H1 (cell line): ENCODE results near the gene MISFA. TPM values are rescaled to one million over a fixed set of nuclear protein-coding genes. Genes with fewer than 3 reads are reported as not detected.
A peak's percentile ranks its signal among the peaks of the same experiment; 100 is the strongest.

Source experiments
- CTCF ChIA-PET: fragments of 300-600 bp; sonication (Branson Sonifier 250); formaldehyde crosslinking; loops from one replicate; lab custom pipeline; 2021; ENCODE audit not compliant: partially characterized antibody; lab: Charles Lee
- POLR2A ChIA-PET: fragments of 300-600 bp; sonication (Branson Sonifier 250); formaldehyde crosslinking; loops from one replicate; lab custom pipeline; 2021; ENCODE audit warnings: inconsistent platforms; ENCODE audit not compliant: partially characterized antibody; lab: Charles Lee
- DNase-seq, 2 experiments: peaks; one replicate each; pipeline versions ENCODE4 v3.0.0 to v3.0.0-alpha.2; 2010 to 2022; ENCODE audit warnings: low spot score in 2 of 2, low read depth in 1 of 2, mixed read lengths in 1 of 2
- FAIRE-seq: peaks from 2 replicates; lab custom pipeline; 2011; peaks lifted over from hg19 to GRCh38; lab: Jason Lieb, UNC
- H2AFZ ChIP-seq: 2 replicates; pipeline ENCODE4 v1.8.1; 2012; ENCODE audit warnings: low read length, inconsistent platforms
- H2AK5ac ChIP-seq: 2 replicates; pipeline ENCODE4 v1.6.1; 2013; ENCODE audit warnings: low read depth, low read length
- H2BK120ac ChIP-seq: replicated peaks from 2 replicates; pipeline ENCODE3; 2013; ENCODE audit warnings: low read depth, low read length, inconsistent platforms
- H2BK12ac ChIP-seq: 2 replicates; pipeline ENCODE4 v1.6.1; 2013; ENCODE audit warnings: low read depth, low read length
- H2BK15ac ChIP-seq: 2 replicates; pipeline ENCODE4 v1.6.1; 2013; ENCODE audit warnings: low read length
- H2BK20ac ChIP-seq: 2 replicates; pipeline ENCODE4 v1.6.1; 2013; ENCODE audit warnings: low read length
- H2BK5ac ChIP-seq: 2 replicates; pipeline ENCODE4 v1.6.1; 2013; ENCODE audit warnings: low read depth, low read length
- H3K14ac ChIP-seq: 2 replicates; pipeline ENCODE4 v1.6.1; 2013; ENCODE audit warnings: inconsistent platforms; ENCODE audit not compliant: insufficient read length
- H3K18ac ChIP-seq: 2 replicates; pipeline ENCODE4 v1.6.1; 2013; ENCODE audit warnings: low read length; ENCODE audit errors: extremely low read depth
- H3K23ac ChIP-seq: 2 replicates; pipeline ENCODE4 v1.6.1; 2013; ENCODE audit warnings: inconsistent platforms; ENCODE audit not compliant: insufficient read length
- H3K23me2 ChIP-seq: 2 replicates; pipeline ENCODE4 v1.6.1; 2013; ENCODE audit warnings: low read depth, low read length
- H3K27ac ChIP-seq: 2 replicates; pipeline ENCODE4 v1.6.1; 2011; ENCODE audit warnings: low read depth, low read length, inconsistent platforms
- H3K27me3 ChIP-seq, 4 experiments: replicated peaks in 1 of 4; 1 replicate in 1 of 4; 2 replicates in 3 of 4; pipeline versions ENCODE4 v1.6.1 to v1.8.1; 2011 to 2013; ENCODE audit warnings: low read length in 3 of 4, mild to moderate bottlenecking in 3 of 4, inconsistent platforms in 2 of 4, mixed read lengths in 2 of 4, moderate library complexity in 1 of 4; ENCODE audit not compliant: control insufficient read depth in 3 of 4, insufficient read depth in 3 of 4; ENCODE audit errors: extremely low read depth in 1 of 4
- H3K36me3 ChIP-seq, 4 experiments: 2 replicates each; pipeline versions ENCODE4 v1.6.1 to v1.8.1; 2011 to 2013; ENCODE audit warnings: mild to moderate bottlenecking in 4 of 4, low read length in 3 of 4, moderate library complexity in 2 of 4, control low read depth in 1 of 4, inconsistent platforms in 1 of 4; ENCODE audit not compliant: insufficient read depth in 4 of 4, control insufficient read depth in 2 of 4
- H3K4ac ChIP-seq: replicated peaks from 2 replicates; pipeline ENCODE3; 2013; ENCODE audit warnings: low read length, low read depth, mixed read lengths, inconsistent platforms; ENCODE audit not compliant: insufficient read length
- H3K4me1 ChIP-seq, 4 experiments: replicated peaks in 1 of 4; 1 replicate in 1 of 4; 2 replicates in 3 of 4; pipeline versions ENCODE4 v1.6.1 to v1.8.1; 2011 to 2013; ENCODE audit warnings: low read length in 3 of 4, inconsistent platforms in 2 of 4, mixed read lengths in 1 of 4; ENCODE audit not compliant: insufficient read depth in 4 of 4, control insufficient read depth in 3 of 4
- H3K4me2 ChIP-seq, 2 experiments: 2 replicates each; pipeline versions ENCODE4 v1.6.1 to v1.8.1; 2011 to 2013; ENCODE audit warnings: low read depth in 2 of 2, low read length in 2 of 2, control low read depth in 1 of 2, inconsistent platforms in 1 of 2, mild to moderate bottlenecking in 1 of 2; ENCODE audit not compliant: insufficient read depth in 1 of 2
- H3K4me3 ChIP-seq, 4 experiments: fragments of 200-600, 300-600 bp in 1 of 4; sonication (generic), shearing (Covaris generic), sonication (Bioruptor Twin) in 1 of 4; 2 replicates each; pipeline versions ENCODE4 v1.5.1 to v1.8.1; 2011 to 2016; ENCODE audit warnings: low read length in 4 of 4, low read depth in 3 of 4, control low read depth in 2 of 4, inconsistent platforms in 2 of 4, mild to moderate bottlenecking in 2 of 4, mixed read lengths in 1 of 4, moderate library complexity in 1 of 4; ENCODE audit not compliant: insufficient read depth in 2 of 4; ENCODE audit errors: extremely low read depth in 1 of 4
- H3K56ac ChIP-seq: replicated peaks from 2 replicates; pipeline ENCODE3; 2013; ENCODE audit warnings: low read depth, mild to moderate bottlenecking, mixed read lengths, low read length, inconsistent platforms; ENCODE audit not compliant: insufficient read length
- H3K79me1 ChIP-seq: 2 replicates; pipeline ENCODE4 v1.6.1; 2013; ENCODE audit warnings: low read depth, low read length, control low read depth
- H3K79me2 ChIP-seq, 2 experiments: 2 replicates each; pipeline versions ENCODE4 v1.6.1 to v1.8.1; 2012 to 2013; ENCODE audit warnings: low read length in 2 of 2, mild to moderate bottlenecking in 2 of 2, inconsistent platforms in 1 of 2; ENCODE audit not compliant: insufficient read depth in 2 of 2, control insufficient read depth in 1 of 2
- H3K9ac ChIP-seq, 4 experiments: replicated peaks in 1 of 4; 1 replicate in 1 of 4; 2 replicates in 3 of 4; pipeline versions ENCODE4 v1.6.1 to v1.8.1; 2011 to 2013; ENCODE audit warnings: low read depth in 3 of 4, low read length in 3 of 4, control low read depth in 2 of 4, mild to moderate bottlenecking in 2 of 4, moderate library complexity in 2 of 4, inconsistent platforms in 1 of 4; ENCODE audit errors: extremely low read depth in 1 of 4
- H3K9me3 ChIP-seq, 2 experiments: 2 replicates each; pipeline versions ENCODE4 v1.6.1 to v1.8.1; 2012 to 2013; ENCODE audit warnings: mild to moderate bottlenecking in 2 of 2, moderate library complexity in 2 of 2, control low read depth in 1 of 2, inconsistent platforms in 1 of 2, low read depth in 1 of 2, low read length in 1 of 2, mixed read lengths in 1 of 2; ENCODE audit not compliant: insufficient read depth in 2 of 2
- H4K20me1 ChIP-seq, 2 experiments: replicated peaks in 1 of 2; 2 replicates each; pipeline versions ENCODE3 to v1.8.1; 2011 to 2013; ENCODE audit warnings: inconsistent platforms in 2 of 2, low read length in 2 of 2, mild to moderate bottlenecking in 1 of 2; ENCODE audit not compliant: insufficient read depth in 2 of 2, control insufficient read depth in 1 of 2
- H4K5ac ChIP-seq: 2 replicates; pipeline ENCODE4 v1.6.1; 2013; ENCODE audit warnings: low read length, low read depth, mixed read lengths, inconsistent platforms; ENCODE audit not compliant: insufficient read length
- H4K8ac ChIP-seq: 2 replicates; pipeline ENCODE4 v1.8.0; 2013; ENCODE audit warnings: mild to moderate bottlenecking, moderate library complexity, low read length, inconsistent platforms; ENCODE audit not compliant: insufficient read depth; ENCODE audit errors: extremely low read depth
- H4K91ac ChIP-seq: replicated peaks from 2 replicates; pipeline ENCODE3; 2013; ENCODE audit warnings: low read length, mixed read lengths, inconsistent platforms; ENCODE audit not compliant: insufficient read length
- ASH2L ChIP-seq: fragments of 200-600, 300-600 bp; sonication (generic); IDR thresholded peaks from one replicate; pipeline ENCODE4 v1.7.1; 2017; ENCODE audit warnings: low read length
- CBX5 ChIP-seq: fragments of 300-800, 300-1000 bp; sonication (generic); IDR thresholded peaks from 2 replicates; pipeline ENCODE4 v1.7.1; 2016; ENCODE audit warnings: antibody characterized with exemption, low read length, low read depth
- CHD1 ChIP-seq: IDR thresholded peaks from 2 replicates; pipeline ENCODE4 v1.6.1; 2012; ENCODE audit warnings: low read depth, low read length, improper control_type of control experiment
- CREB1 ChIP-seq: IDR thresholded peaks from 2 replicates; pipeline ENCODE4 v1.6.1; 2012; ENCODE audit warnings: inconsistent platforms
- RNF2 ChIP-seq: fragments of 200-900, 300-1000 bp; sonication (generic); IDR thresholded peaks from 2 replicates; pipeline ENCODE4 v1.7.1; 2016; ENCODE audit warnings: borderline replicate concordance, low read depth, mild to moderate bottlenecking, antibody characterized with exemption, low read length; ENCODE audit not compliant: poor library complexity, severe bottlenecking; ENCODE audit errors: missing control alignments
- SP1 ChIP-seq: IDR thresholded peaks from 2 replicates; pipeline ENCODE4 v1.6.1; 2011; ENCODE audit warnings: low read depth, low read length
- SUZ12 ChIP-seq: fragments of 200-600 bp; sonication (generic); IDR thresholded peaks from 2 replicates; pipeline ENCODE4 v1.6.1; 2012; ENCODE audit warnings: mild to moderate bottlenecking, inconsistent platforms, low read length, moderate library complexity, mixed read lengths
- WGBS, 2 experiments: shearing (Covaris generic) in 1 of 2; methylation state at CpG; one replicate each; pipeline versions ENCODE4 v1.1.6 to v1.1.7; 2013 to 2015; ENCODE audit warnings: low lambda C conversion rate in 2 of 2, mixed read lengths in 2 of 2, inconsistent platforms in 1 of 2, low coverage in 1 of 2, missing lambda C conversion rate in 1 of 2; ENCODE audit not compliant: insufficient replicate concordance in 2 of 2, insufficient coverage in 1 of 2, insufficient read length in 1 of 2; ENCODE audit errors: extremely low coverage in 1 of 2, missing lambda C conversion rate in 1 of 2; 5-methylcytosine and 5-hydroxymethylcytosine counted together
- polyA plus RNA-seq, 7 experiments: library from polyadenylated mRNA; depleted of rRNA in 3 of 7; stranded (reverse) in 5 of 7; unstranded in 2 of 7; fragments of >200 nt in 5 of 7; fragments of 200-250 nt in 2 of 7; gene quantifications; 1 replicate in 5 of 7; 2 replicates in 1 of 7; 4 replicates in 1 of 7; pipeline versions ENCODE4 v1.2.1 to v1.2.3, GENCODE V29; 2011 to 2013; ENCODE audit warnings: missing spikeins in 2 of 7, mixed read lengths in 2 of 7
- total RNA-seq: library from RNA; stranded (reverse); fragmentation: NEBNext Ultra II Directional; extraction: Animal tissue kit (Norgen Biotek cat#: 25700); gene quantifications from 2 replicates; pipeline ENCODE4 v1.2.1, GENCODE V29; 2021
- TF ChIP-seq, protein P1 (sequence below), 3 experiments: IDR thresholded peaks; 1 replicate in 2 of 3; 2 replicates in 1 of 3; pipeline versions ENCODE4 v1.5.1 to v1.6.1; 2011; ENCODE audit warnings: low read length in 3 of 3, mild to moderate bottlenecking in 3 of 3, inconsistent platforms in 2 of 3, low read depth in 1 of 3, moderate library complexity in 1 of 3; ENCODE audit not compliant: insufficient read depth in 1 of 3; ENCODE audit errors: control extremely low read depth in 1 of 3

MISFA gene
- total and polyA plus RNA-seq, 2 of the 8 experiments (the other 6 are each of a cell fraction or from before 2014, with no cell fraction given) = 0.51 to 3.8 TPM

DNA sequence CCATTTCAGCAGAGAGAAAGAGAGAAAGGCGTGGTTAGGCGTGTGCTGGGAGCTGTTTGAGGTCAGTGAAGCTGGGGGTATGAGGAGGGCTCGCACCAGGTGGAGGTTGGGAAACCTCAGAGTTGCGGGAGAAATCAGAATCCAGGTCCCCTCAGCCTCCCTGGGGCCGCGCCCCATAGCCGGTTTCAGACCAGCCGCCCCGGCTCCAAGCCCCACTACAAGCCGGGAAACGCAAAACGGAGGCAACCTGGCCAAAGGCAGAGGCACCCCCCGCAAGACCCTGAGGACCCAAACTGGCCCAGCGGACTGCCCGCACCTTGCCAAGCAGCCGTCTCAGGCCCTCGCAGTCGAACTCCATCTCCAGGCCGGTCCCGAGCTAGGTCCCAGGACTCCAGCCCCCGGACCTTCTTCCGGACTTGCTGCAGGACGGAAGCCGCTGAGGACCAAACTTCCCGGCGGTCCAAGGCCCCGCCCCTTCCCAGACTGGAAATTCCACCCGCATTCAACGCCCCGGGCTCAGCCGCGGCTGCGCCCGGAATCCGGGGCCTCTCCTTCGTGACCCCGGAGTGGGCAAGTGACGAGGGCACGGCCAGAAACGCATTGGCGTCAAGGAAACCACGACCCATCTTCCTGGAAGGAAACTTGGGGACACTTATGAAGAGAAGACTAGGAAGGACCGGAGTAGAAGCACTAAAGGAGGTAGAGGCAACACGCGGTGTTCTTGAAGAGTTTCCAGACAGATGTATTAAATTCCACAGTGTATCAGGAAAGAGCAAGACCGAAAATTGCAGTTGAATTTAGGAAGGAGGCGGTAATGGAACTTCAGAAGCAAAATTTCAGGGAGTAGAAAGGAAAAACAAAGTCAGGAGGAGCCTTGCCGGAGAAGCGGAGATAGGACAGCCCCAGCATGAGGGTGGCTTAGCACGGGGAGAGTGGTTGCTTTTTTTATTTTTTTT, 11.0 kb upstream of the MISFA start, which contains the start of gene UEVLD:
TSS of gene UEVLD (minus strand) at position 438 of the 956 bp plus-strand sequence. CDS start at position 358, 80 bp downstream.
- peak within 1 kb of the TSS; percentile 93; the same call in 1 of the 2 replicates for H4K8ac ChIP-seq
- peak within 1 kb of the TSS; percentile 84 for H4K5ac ChIP-seq
- peaks cover 0 to 3% (median 0%) of the 10 kb centered on the region in 4 experiments; a peak in 1 of 7 replicates for H3K4me1 ChIP-seq
- no peak within 1 kb of the TSS for H3K4ac ChIP-seq
- H2BK12ac ChIP-seq = no peak within 1 kb of the TSS
- H4K91ac ChIP-seq = no peak within 1 kb of the TSS
- FAIRE-seq = no peak
- H3K23me2 ChIP-seq = peaks cover 5% of the 10 kb centered on the region; the same call in 1 of the 2 replicates
- H3K27ac ChIP-seq = peak within 1 kb of the TSS; percentile 53
- CTCF ChIA-PET = interaction anchor here (0.6 to 1.9 kb wide), 4 partner anchors 13 to 149 kb away, joined by 3 to 5 read pairs (median 4); no protein-coding TSS in a partner anchor
- no peaks in the 10 kb centered on the region for H3K9me3 ChIP-seq
- no peak within 1 kb of the TSS for H3K14ac ChIP-seq
- no peak within 1 kb of the TSS for H2AK5ac ChIP-seq
- DNase-seq = peak; percentile 58 to 89
- no peaks in the 10 kb centered on the region for H3K27me3 ChIP-seq
- H2BK15ac ChIP-seq = no peak within 1 kb of the TSS
- POLR2A ChIA-PET = interaction anchor here (0.6 to 2.2 kb wide), 10 partner anchors 8 to 499 kb away, joined by 3 to 8 read pairs (median 4); partner anchors contain the start of genes SPTY2D1 and TSG101
- peak within 1 kb of the TSS; percentile 92 to 100 (median 94) for H3K4me3 ChIP-seq
- H3K4me2 ChIP-seq = peak within 1 kb of the TSS; percentile 72 to 97
- H3K9ac ChIP-seq = peak within 1 kb of the TSS; percentile 80 to 95 (median 88)
- no peak within 1 kb of the TSS for H3K56ac ChIP-seq
- no peaks in the 10 kb centered on the region for H3K36me3 ChIP-seq
- 1% methylated on average over 49 of the region's 50 CpGs; no CpG with 5 or more reads in 1 of the 2 experiments for WGBS, 2 experiments
- H2BK20ac ChIP-seq = no peak within 1 kb of the TSS
- H2BK120ac ChIP-seq = no peak within 1 kb of the TSS
- peak within 1 kb of the TSS; percentile 97 for H2AFZ ChIP-seq
- H3K23ac ChIP-seq = no peak within 1 kb of the TSS
- H2BK5ac ChIP-seq = peak within 1 kb of the TSS; percentile 46; the same call in 1 of the 2 replicates
- peak within 1 kb of the TSS; percentile 89 for H3K18ac ChIP-seq
- peaks cover 2% of the 10 kb centered on the region; the same call in 1 of the 2 replicates for H3K79me1 ChIP-seq
- no peaks in the 10 kb centered on the region for H4K20me1 ChIP-seq
- peaks cover 0 to 49% of the 10 kb centered on the region in 2 experiments; a peak in 2 of 4 replicates for H3K79me2 ChIP-seq
- TF ChIP-seq CREB1 (0 out of 2 replicates have a peak, but pooled peaks have one; percentile 30), CBX5 (no peak), SUZ12 (no peak), CHD1 (no peak), SP1 (peak; percentile 63; the same call in 1 of the 2 replicates), ASH2L (peak; percentile 91), RNF2 (no peak)
- TF ChIP-seq, protein P1, sequence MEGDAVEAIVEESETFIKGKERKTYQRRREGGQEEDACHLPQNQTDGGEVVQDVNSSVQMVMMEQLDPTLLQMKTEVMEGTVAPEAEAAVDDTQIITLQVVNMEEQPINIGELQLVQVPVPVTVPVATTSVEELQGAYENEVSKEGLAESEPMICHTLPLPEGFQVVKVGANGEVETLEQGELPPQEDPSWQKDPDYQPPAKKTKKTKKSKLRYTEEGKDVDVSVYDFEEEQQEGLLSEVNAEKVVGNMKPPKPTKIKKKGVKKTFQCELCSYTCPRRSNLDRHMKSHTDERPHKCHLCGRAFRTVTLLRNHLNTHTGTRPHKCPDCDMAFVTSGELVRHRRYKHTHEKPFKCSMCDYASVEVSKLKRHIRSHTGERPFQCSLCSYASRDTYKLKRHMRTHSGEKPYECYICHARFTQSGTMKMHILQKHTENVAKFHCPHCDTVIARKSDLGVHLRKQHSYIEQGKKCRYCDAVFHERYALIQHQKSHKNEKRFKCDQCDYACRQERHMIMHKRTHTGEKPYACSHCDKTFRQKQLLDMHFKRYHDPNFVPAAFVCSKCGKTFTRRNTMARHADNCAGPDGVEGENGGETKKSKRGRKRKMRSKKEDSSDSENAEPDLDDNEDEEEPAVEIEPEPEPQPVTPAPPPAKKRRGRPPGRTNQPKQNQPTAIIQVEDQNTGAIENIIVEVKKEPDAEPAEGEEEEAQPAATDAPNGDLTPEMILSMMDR (IDR thresholded peaks at IDR 0.05; ENCODE audit: control extremely low read depth in 1 of 3, insufficient read depth in 1 of 3, low read depth in 1 of 3, low read length in 3 of 3) = no peak
